Glutamatergic neuron (in vitro differentiated cells): ENCODE data around the gene CDH24. TPM values are rescaled to one million over a fixed set of nuclear protein-coding genes. Genes with fewer than 3 reads are reported as not detected.

Experiments used
- DNase-seq: peaks from one replicate; pipeline ENCODE4 v3.0.0; 2022
- H3K27ac Mint-ChIP-seq: one replicate; pipeline ENCODE4 v1.8.0; 2020; ENCODE audit warnings: mild to moderate bottlenecking, mixed read lengths, inconsistent platforms; ENCODE audit not compliant: unreplicated experiment
- H3K27me3 Mint-ChIP-seq: one replicate; pipeline ENCODE4 v1.8.0; 2020; ENCODE audit warnings: mild to moderate bottlenecking, moderate library complexity, mixed read lengths, inconsistent platforms; ENCODE audit not compliant: unreplicated experiment
- H3K36me3 Mint-ChIP-seq: one replicate; pipeline ENCODE4 v1.8.0; 2020; ENCODE audit warnings: mild to moderate bottlenecking, mixed read lengths, inconsistent platforms; ENCODE audit not compliant: unreplicated experiment
- H3K4me1 Mint-ChIP-seq: one replicate; pipeline ENCODE4 v1.8.0; 2020; ENCODE audit warnings: mild to moderate bottlenecking, low read depth, mixed read lengths, inconsistent platforms; ENCODE audit not compliant: unreplicated experiment
- H3K4me3 Mint-ChIP-seq: one replicate; pipeline ENCODE4 v1.8.0; 2020; ENCODE audit warnings: mild to moderate bottlenecking, mixed read lengths, inconsistent platforms; ENCODE audit not compliant: unreplicated experiment
- H3K9me3 Mint-ChIP-seq: one replicate; pipeline ENCODE4 v1.8.0; 2020; ENCODE audit warnings: mild to moderate bottlenecking, moderate library complexity, mixed read lengths, inconsistent platforms; ENCODE audit not compliant: unreplicated experiment
- total RNA-seq: library from RNA; stranded (reverse); fragmentation: NEBNext Ultra II Directional; extraction: Animal tissue kit (Norgen Biotek cat#: 25700); gene quantifications from one replicate; pipeline ENCODE4 v1.2.1, GENCODE V29; 2021; ENCODE audit not compliant: unreplicated experiment
- TF ChIP-seq, protein P1 (sequence below): fragments of 200-600 bp; sonication (generic); IDR thresholded peaks from one replicate; pipeline ENCODE4 v1.5.0; 2021; ENCODE audit not compliant: partially characterized antibody, unreplicated experiment

The CDH24 gene
- total RNA-seq, 1 donor from 2014 or later, result 164 TPM

DNA sequence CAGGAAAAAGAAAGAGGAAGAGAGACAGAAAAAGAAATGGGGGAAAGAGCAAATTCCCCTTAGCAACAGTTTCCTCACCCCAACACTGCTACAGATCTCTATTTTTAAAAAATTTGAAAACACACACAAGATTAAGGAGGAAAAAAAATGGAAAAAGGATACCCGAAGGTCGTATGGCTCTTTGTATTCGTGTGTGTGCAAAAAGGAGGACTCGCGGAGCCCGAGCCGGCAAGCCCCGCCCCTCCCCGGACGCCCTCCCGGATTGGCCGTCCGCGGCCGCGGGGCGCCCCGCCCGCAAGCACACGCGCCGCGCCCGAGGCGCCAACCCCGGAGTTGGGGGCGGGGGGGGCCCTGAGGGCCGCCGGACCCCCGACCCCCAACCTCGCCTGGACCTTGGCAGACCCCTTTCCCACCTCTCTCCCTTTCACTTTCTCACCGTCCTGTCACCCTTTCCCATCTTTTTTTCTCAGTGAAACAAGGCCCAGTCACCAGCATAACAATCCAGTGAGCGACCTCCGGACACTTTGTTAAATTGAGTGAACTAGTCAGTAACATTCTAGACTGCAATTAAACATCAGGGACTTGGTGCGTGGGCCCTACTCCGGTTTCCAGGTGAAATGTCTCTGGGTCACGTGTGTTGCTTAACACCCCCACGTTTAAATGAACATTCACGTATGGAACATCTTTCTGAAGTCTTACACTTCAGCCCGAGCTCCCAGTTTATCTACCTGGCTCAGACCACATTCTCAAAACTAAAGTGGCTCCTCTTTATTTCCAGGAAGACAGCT is 47.2 kb downstream of the CDH24 start, which contains the start of gene C14orf93:
TSS of gene C14orf93 (minus strand) at position 205 of the 788 bp plus-strand sequence. CDS start 11,120 bp downstream, outside the sequence.
- peak; percentile 82 for DNase-seq
- Mint-ChIP-seq H3K4me1 (peaks cover 28% of the 10 kb centered on the region), H3K36me3 (no peaks in the 10 kb centered on the region), H3K9me3 (peaks cover 17% of the 10 kb centered on the region), H3K4me3 (peak within 1 kb of the TSS; percentile 88), H3K27me3 (peaks cover 14% of the 10 kb centered on the region), H3K27ac (peak within 1 kb of the TSS; percentile 97)
- TF ChIP-seq, protein P1, sequence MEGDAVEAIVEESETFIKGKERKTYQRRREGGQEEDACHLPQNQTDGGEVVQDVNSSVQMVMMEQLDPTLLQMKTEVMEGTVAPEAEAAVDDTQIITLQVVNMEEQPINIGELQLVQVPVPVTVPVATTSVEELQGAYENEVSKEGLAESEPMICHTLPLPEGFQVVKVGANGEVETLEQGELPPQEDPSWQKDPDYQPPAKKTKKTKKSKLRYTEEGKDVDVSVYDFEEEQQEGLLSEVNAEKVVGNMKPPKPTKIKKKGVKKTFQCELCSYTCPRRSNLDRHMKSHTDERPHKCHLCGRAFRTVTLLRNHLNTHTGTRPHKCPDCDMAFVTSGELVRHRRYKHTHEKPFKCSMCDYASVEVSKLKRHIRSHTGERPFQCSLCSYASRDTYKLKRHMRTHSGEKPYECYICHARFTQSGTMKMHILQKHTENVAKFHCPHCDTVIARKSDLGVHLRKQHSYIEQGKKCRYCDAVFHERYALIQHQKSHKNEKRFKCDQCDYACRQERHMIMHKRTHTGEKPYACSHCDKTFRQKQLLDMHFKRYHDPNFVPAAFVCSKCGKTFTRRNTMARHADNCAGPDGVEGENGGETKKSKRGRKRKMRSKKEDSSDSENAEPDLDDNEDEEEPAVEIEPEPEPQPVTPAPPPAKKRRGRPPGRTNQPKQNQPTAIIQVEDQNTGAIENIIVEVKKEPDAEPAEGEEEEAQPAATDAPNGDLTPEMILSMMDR, result no peak

DNA sequence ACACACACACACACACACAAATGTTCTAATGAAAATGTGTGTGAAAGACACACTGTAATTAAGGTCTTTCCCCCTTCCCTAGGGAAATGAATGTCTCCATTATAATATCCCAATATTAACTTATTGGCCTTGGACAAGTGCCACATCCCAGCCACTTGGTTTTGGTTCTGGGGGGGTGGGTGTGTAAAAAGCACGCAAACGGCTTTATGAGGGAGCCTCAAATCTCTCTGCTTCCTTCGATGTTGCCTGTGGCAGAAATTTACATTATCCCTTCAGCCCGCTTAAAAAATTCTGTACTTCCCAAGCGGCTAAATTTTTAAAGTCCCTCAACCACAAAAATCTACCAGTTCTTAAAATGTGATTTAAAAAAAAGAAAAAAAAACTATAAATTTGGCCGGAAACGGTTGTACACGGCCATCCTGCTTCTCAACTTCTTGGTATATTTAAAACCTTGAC is 47.8 kb downstream of the CDH24 start:
- peaks cover 14% of the 10 kb centered on the region for H3K27me3 Mint-ChIP-seq
- no peaks in the 10 kb centered on the region for H3K36me3 Mint-ChIP-seq
- H3K4me3 Mint-ChIP-seq, result peak overlapping the region; percentile 88
- TF ChIP-seq, protein P1, result no peak
- no peak for DNase-seq
- H3K27ac Mint-ChIP-seq, result peak overlapping the region; percentile 97
- H3K4me1 Mint-ChIP-seq, result peaks cover 30% of the 10 kb centered on the region
- peaks cover 16% of the 10 kb centered on the region for H3K9me3 Mint-ChIP-seq

DNA sequence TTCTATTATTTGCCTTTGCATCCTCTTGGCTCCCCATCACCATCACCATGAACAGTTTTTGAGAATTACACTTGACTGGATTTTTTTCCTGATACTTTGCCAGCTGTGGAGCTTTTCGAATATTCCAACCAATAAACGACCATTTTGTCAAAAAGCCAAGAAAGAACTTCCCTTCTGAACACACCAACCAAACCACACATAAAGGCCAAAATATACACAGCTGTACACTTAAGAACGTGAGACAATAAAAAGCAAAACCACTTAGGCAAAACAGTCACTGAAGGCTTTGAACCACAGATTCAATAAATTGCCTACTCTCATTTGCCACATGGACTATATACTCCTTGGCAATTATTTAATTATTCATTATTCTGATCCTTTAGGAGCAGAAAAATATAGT is 48.5 kb downstream of the CDH24 start:
- TF ChIP-seq, protein P1, result no peak
- H3K4me3 Mint-ChIP-seq, result peak overlapping the region; percentile 88

DNA sequence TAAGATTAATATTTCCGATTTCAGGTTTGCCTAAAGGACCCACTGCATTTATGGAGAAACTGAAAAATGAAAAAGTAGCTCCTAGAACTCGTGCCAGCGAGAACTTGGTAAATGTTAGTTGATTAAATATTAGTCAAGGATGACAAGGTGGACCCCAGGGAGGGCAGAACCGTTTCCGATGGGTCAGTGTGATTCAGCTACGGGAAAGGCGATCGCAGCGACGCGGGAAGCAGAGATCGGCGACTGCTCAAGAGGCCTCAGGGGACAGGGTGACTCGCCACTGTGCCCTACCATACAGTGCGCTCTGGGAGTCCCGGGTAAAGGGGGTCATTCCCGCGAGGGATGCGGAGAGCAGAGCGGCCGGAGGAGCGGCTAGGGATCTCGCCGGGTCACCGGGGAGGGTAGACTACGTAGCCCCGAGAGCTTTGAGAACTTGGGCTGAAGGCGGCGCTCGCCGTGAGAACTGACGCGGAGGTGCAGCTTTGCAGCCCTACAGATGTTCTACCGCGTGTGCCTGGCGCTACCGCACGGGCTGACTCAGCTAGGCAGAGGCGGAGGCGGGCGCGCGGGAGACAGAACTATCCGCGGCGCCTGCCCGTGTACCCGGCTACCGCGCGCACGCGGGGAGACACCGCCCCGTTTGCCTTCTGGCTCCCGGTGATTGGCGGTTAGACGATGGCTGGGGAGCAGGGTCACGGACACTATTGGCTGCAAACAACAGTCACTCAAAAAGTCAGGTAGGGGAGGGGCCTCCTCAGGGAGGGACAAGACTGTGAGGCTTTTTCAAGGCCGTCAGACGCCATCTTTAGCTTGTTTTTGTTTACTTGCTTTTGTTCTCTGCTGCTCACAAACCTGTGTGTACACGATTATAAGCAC is 50.5 kb downstream of the CDH24 start:
- TF ChIP-seq, protein P1, result no peak
- Mint-ChIP-seq H3K27ac (peak overlapping the region; percentile 99), H3K4me3 (peak overlapping the region; percentile 97), H3K4me1 (peaks cover 23% of the 10 kb centered on the region), H3K9me3 (peaks cover 10% of the 10 kb centered on the region), H3K36me3 (no peaks in the 10 kb centered on the region), H3K27me3 (peaks cover 9% of the 10 kb centered on the region)
- peak; percentile 92 for DNase-seq

More for the DNA sequence above, 48.5 kb downstream of the CDH24 start:
- Mint-ChIP-seq H3K27me3 (peaks cover 14% of the 10 kb centered on the region), H3K9me3 (peaks cover 16% of the 10 kb centered on the region), H3K4me1 (peaks cover 30% of the 10 kb centered on the region), H3K27ac (peak overlapping the region; percentile 79), H3K36me3 (no peaks in the 10 kb centered on the region)
- DNase-seq, result no peak
